Measurements from ENCODE around the gene SYNE4. TPM values are rescaled to one million over a fixed set of nuclear protein-coding genes. Genes with fewer than 3 reads are reported as not detected.

SYNE4 gene
- total RNA-seq, 4 donors from 2014 or later: 0.89 to 5.8 (median 1.8) TPM; not detected in 1

DNA sequence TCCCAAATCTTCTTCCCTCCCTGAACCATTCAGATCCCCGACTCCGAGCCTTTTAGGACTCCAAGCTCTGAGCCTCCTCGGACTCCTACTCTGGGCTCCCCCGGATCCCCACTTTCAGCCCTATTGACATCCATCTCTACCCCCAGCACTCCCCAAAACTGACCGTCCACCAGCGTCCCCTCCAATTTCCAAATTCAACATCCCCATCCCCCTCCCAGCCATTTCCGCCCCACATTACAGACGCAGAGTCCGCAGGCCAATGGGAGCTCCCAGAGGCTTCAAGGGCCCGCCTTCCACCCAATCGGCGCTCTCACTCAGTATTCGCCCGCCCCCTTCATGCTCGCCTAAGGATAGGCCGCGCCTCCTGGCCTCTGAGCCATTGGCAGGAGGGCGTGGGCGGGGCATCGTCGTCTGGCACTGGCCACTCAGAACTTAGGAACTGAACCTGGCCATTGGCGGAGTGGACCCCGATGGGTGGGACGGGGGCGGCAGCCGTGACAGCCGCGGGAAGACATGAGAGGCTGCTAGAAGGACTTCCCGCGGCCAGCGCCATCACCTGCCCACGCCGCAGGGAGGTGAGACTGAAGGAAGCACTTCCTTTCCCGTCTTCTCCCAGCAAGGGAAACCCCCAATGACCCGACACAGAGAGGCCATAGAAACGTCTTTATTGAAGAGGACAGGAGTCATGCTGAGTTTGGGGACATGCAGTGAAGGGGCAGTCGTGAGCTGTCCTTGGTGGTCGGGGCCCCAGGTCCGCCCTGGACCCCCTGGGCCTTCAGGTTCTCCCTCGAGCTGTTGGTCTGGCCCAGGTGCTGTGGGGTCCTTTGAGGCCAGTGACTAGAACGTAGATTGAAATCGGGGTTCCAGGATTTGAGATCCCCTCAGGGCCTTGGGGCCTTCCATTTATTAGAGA, 5.7 kb upstream of the SYNE4 start, which contains the start of gene ALKBH6:
Gene ALKBH6 (minus strand): TSS at position 202 of the 913 bp plus-strand sequence. CDS start 816 bp downstream, outside the sequence.
- TF ChIP-seq, protein P1, sequence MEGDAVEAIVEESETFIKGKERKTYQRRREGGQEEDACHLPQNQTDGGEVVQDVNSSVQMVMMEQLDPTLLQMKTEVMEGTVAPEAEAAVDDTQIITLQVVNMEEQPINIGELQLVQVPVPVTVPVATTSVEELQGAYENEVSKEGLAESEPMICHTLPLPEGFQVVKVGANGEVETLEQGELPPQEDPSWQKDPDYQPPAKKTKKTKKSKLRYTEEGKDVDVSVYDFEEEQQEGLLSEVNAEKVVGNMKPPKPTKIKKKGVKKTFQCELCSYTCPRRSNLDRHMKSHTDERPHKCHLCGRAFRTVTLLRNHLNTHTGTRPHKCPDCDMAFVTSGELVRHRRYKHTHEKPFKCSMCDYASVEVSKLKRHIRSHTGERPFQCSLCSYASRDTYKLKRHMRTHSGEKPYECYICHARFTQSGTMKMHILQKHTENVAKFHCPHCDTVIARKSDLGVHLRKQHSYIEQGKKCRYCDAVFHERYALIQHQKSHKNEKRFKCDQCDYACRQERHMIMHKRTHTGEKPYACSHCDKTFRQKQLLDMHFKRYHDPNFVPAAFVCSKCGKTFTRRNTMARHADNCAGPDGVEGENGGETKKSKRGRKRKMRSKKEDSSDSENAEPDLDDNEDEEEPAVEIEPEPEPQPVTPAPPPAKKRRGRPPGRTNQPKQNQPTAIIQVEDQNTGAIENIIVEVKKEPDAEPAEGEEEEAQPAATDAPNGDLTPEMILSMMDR (IDR thresholded peaks at IDR 0.05): no peak
- TF ChIP-seq POLR2A (IDR thresholded peaks at IDR 0.05): no peak
- H3K4me3 ChIP-seq (ENCODE audit: low read depth, poor library complexity, severe bottlenecking): peak within 1 kb of the TSS; percentile 59
- intact Hi-C loops (cut with DNase I; ENCODE audit: low total_unique reads): no loop called here
- peak; percentile 99 to 100 for DNase-seq (ENCODE audit: low spot score in 2 of 2)
- WGBS, 2 donors: 1 to 3% methylated on average over 34 to 42 of the region's 42 CpGs

DNA sequence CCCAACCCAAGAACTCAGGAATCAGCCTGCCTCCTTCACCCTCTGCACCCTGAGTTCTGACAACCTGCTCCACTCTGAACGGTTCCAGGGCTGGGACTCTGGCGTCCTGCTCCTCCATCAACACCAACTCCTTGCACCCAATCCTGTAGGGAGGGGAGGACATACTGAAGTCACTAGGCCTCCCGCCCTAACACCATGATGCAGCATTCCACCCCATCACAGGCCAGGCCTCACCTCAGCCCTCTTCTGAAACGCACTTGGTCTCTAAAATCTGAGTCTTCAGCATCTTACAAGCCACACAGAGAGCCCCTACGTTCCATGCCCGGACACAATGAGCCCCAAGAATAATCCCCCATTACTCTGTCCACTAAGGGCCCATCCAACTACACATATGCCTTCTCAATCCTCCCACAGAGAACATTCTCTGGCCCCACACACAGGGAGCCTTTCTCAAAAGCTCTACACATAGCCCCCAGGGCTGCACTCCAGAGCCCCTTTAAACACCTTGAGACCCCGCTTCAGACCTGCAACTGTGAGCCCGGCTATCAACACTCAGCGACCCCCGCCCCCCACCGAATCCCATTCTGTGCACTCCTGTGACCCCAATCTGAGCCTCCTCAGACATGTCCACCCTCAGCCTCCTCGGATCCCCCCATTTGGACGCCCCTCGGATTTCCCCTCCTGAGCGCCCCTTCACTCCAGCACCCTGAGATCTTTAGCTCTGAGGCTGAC, 4.8 kb upstream of the SYNE4 start:
- H3K4me3 ChIP-seq (ENCODE audit: low read depth, poor library complexity, severe bottlenecking): peak overlapping the region; percentile 59
- TF ChIP-seq, protein P1 (IDR thresholded peaks at IDR 0.05): no peak
- TF ChIP-seq POLR2A (IDR thresholded peaks at IDR 0.05): no peak
- DNase-seq (ENCODE audit: low spot score in 2 of 2): no peak
- 27 to 33% methylated on average over 15 of the region's 15 CpGs for WGBS, 2 donors
- intact Hi-C loops (cut with DNase I; ENCODE audit: low total_unique reads): no loop called here

DNA sequence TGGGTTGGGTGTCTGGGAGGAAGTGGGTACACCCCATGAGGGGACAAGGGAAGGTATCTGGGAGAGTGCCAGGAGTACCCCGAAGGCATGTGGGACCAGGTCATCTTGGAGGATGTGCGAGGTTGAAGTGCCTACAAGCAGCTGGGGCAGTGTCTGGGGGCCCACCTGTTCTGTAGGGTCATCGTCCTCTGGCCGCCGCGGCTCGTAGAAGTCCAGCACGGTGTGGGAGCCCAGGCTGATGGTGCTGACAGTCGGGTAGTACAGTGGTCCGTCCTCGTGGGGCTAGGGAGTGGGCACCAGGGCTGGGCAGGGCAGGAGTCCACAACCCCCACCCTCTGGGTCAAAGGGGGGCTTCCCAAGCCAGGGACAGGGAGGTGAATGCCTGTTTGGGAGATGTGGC, 1.8 kb upstream of the SYNE4 start:
- WGBS, 2 donors: 97% methylated on average over 11 of the region's 11 CpGs
- no peak overlapping the region for H3K4me3 ChIP-seq (ENCODE audit: low read depth, poor library complexity, severe bottlenecking)
- TF ChIP-seq, protein P1 (IDR thresholded peaks at IDR 0.05): no peak
- no peak for DNase-seq (ENCODE audit: low spot score in 2 of 2)
- intact Hi-C loops (cut with DNase I; ENCODE audit: low total_unique reads): no loop called here

DNA sequence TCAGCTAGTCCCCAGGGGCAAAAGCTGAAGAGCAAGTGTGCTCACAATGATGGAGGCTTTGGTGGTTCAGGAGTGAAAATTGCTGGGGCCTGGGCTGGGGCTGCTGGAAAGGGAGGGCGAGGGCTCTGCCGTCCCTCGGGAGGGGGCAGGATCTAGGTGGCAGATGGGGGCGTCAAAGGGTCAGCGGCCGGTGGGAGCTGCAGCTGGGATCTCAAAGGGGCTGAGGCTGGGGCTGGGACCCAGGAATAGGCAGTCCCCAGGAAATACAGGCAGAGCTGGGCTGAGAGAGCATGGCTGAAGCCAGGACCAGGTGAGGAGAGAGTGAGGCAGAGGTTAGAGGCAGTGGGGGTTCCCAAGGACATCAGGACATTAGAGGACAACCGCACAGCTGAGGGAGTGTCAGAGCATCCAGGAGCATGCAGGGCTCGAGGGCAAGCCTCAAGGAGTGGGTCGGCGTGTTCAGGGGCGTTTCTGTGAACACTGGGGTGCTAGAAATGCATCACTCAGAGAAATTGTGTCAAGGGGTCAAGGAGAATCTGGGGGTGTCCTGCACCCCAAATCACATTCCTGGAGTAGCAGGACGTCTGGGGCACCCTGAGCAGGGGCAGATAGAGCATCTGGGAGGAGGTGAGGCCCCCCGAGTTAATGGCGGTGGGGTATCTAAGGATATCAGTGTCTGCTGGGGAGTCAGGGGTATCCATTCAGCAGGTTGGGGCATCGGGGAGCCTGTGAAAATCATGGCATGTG, 1.2 kb upstream of the SYNE4 start:
- intact Hi-C loops (cut with DNase I; ENCODE audit: low total_unique reads): loop anchor here (10.0 kb wide), 1 partner anchor 45 kb away; the partner anchor contains the start of genes THAP8 and WDR62
- no peak overlapping the region for H3K4me3 ChIP-seq (ENCODE audit: low read depth, poor library complexity, severe bottlenecking)
- no peak for TF ChIP-seq POLR2A (IDR thresholded peaks at IDR 0.05)
- TF ChIP-seq, protein P1 (IDR thresholded peaks at IDR 0.05): no peak
- DNase-seq (ENCODE audit: low spot score in 2 of 2): no peak
- 48 to 52% methylated on average over 15 of the region's 15 CpGs for WGBS, 2 donors

DNA sequence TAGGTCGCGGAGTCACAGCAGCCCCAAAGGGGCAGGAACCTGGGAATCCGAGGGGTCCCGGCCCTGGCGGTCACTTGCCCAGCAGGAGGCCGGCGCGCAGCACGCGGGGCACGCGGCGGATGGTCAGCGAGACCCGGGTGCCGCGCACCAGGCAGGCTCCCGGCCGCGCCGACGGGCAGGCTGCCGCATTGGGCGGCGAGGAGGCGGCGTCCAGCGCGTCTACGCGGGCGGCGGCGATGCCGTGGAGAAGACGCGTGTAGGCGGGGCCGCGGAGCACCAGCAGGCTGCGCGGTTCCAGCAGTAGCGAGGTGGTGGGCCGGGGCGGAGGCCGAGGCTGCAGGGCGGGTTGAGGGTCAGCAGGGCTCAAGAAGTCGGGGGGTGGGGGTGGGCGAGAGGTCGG, 607 bp upstream of the SYNE4 start:
- no peak for TF ChIP-seq POLR2A (IDR thresholded peaks at IDR 0.05)
- TF ChIP-seq, protein P1 (IDR thresholded peaks at IDR 0.05): no peak
- DNase-seq (ENCODE audit: low spot score in 2 of 2): peak in 1 of 2 donors; percentile 91
- H3K4me3 ChIP-seq (ENCODE audit: low read depth, poor library complexity, severe bottlenecking): no peak overlapping the region
- intact Hi-C loops (cut with DNase I; ENCODE audit: low total_unique reads): loop anchor here (10.0 kb wide), 1 partner anchor 46 kb away; the partner anchor contains the start of genes THAP8 and WDR62
- 1 to 3% methylated on average over 22 to 50 of the region's 50 CpGs for WGBS, 2 donors
